HEK293 (cell line): ENCODE data around the gene C4orf50.

ENCODE experiments used
- KLF17 ChIP-seq: fragments of 450-650 bp; formaldehyde crosslinking; IDR thresholded peaks from 2 replicates; pipeline ENCODE4 v1.5.1; 2016; ENCODE audit warnings: missing biosample characterization, missing genetic modification characterization
- KLF7 ChIP-seq: fragments of 450-650 bp; formaldehyde crosslinking; IDR thresholded peaks from 2 replicates; pipeline ENCODE4 v1.5.1; 2016; ENCODE audit warnings: missing biosample characterization, missing genetic modification characterization, borderline replicate concordance
- PATZ1 ChIP-seq: fragments of 450-650 bp; formaldehyde crosslinking; IDR thresholded peaks from 2 replicates; pipeline ENCODE4 v1.5.1; 2016; ENCODE audit warnings: missing biosample characterization, missing genetic modification characterization
- PRDM10 ChIP-seq: fragments of 450-650 bp; formaldehyde crosslinking; IDR thresholded peaks from 2 replicates; pipeline ENCODE4 v1.5.1; 2016; ENCODE audit warnings: missing biosample characterization, missing genetic modification characterization
- SCRT1 ChIP-seq: fragments of 450-650 bp; formaldehyde crosslinking; IDR thresholded peaks from 2 replicates; pipeline ENCODE4 v1.5.1; 2016; ENCODE audit warnings: missing biosample characterization, missing genetic modification characterization, borderline replicate concordance
- WT1 ChIP-seq: fragments of 450-650 bp; formaldehyde crosslinking; IDR thresholded peaks from 2 replicates; pipeline ENCODE4 v1.5.1; 2016; ENCODE audit warnings: missing biosample characterization, missing genetic modification characterization
- ZBTB26 ChIP-seq: fragments of 450-650 bp; formaldehyde crosslinking; optimal IDR thresholded peaks from 2 replicates; pipeline ENCODE3; 2016; ENCODE audit warnings: missing biosample characterization, mild to moderate bottlenecking, missing genetic modification characterization
- ZNF146 ChIP-seq: fragments of 450-650 bp; formaldehyde crosslinking; IDR thresholded peaks from 2 replicates; pipeline ENCODE4 v1.5.1; 2016; ENCODE audit warnings: missing biosample characterization, missing genetic modification characterization
- ZNF16 ChIP-seq: fragments of 450-650 bp; formaldehyde crosslinking; IDR thresholded peaks from 2 replicates; pipeline ENCODE4 v1.5.1; 2016; ENCODE audit warnings: low read depth, missing biosample characterization, missing genetic modification characterization
- ZNF2 ChIP-seq: fragments of 450-650 bp; formaldehyde crosslinking; IDR thresholded peaks from 2 replicates; pipeline ENCODE4 v1.5.1; 2016; ENCODE audit warnings: missing biosample characterization, missing genetic modification characterization
- ZNF266 ChIP-seq: fragments of 450-650 bp; formaldehyde crosslinking; IDR thresholded peaks from 2 replicates; pipeline ENCODE4 v1.5.1; 2016; ENCODE audit warnings: missing biosample characterization, missing genetic modification characterization, low read depth
- ZNF391 ChIP-seq: fragments of 450-650 bp; formaldehyde crosslinking; IDR thresholded peaks from 2 replicates; pipeline ENCODE4 v1.5.1; 2016; ENCODE audit warnings: low read depth, missing biosample characterization, missing genetic modification characterization, borderline replicate concordance
- ZNF449 ChIP-seq: fragments of 450-650 bp; formaldehyde crosslinking; IDR thresholded peaks from 2 replicates; pipeline ENCODE4 v1.5.1; 2017; ENCODE audit warnings: missing biosample characterization, mild to moderate bottlenecking, missing genetic modification characterization, moderate library complexity
- ZNF558 ChIP-seq: fragments of 450-650 bp; formaldehyde crosslinking; IDR thresholded peaks from 2 replicates; pipeline ENCODE4 v1.5.1; 2016; ENCODE audit warnings: missing biosample characterization, missing genetic modification characterization
- ZNF571 ChIP-seq: fragments of 450-650 bp; formaldehyde crosslinking; IDR thresholded peaks from 2 replicates; pipeline ENCODE4 v1.5.0; 2017; ENCODE audit warnings: missing biosample characterization, missing genetic modification characterization
- ZNF596 ChIP-seq: fragments of 450-650 bp; IDR thresholded peaks from 2 replicates; pipeline ENCODE4 v1.5.0; 2018; ENCODE audit warnings: missing biosample characterization, mild to moderate bottlenecking, missing genetic modification characterization, moderate library complexity
- ZNF639 ChIP-seq: fragments of 450-650 bp; formaldehyde crosslinking; IDR thresholded peaks from 2 replicates; pipeline ENCODE4 v1.5.1; 2016; ENCODE audit warnings: missing biosample characterization, missing genetic modification characterization
- ZNF747 ChIP-seq: fragments of 450-650 bp; formaldehyde crosslinking; IDR thresholded peaks from 2 replicates; pipeline ENCODE4 v1.5.1; 2016; ENCODE audit warnings: missing biosample characterization, missing genetic modification characterization
- ZSCAN30 ChIP-seq: fragments of 450-650 bp; IDR thresholded peaks from 2 replicates; pipeline ENCODE4 v1.5.1; 2018; ENCODE audit warnings: missing biosample characterization, mild to moderate bottlenecking, missing genetic modification characterization, moderate library complexity

Gene C4orf50

GRCh38 chr4:5887361-5888221 lies 130.6 kb downstream of the C4orf50 start (continued):
- no peak for TF ChIP-seq ZNF639 (tag by site-specific recombination)
- no peak for TF ChIP-seq ZNF558 (tag by site-specific recombination)
- TF ChIP-seq ZBTB26 = peak; percentile 24
- no peak for TF ChIP-seq ZNF266 (tag by site-specific recombination)
- peak; percentile 82 for TF ChIP-seq KLF17
- no peak for TF ChIP-seq ZNF146 (tag by site-specific recombination)
- no peak for TF ChIP-seq SCRT1 (tag by site-specific recombination)
- TF ChIP-seq ZNF571 (tag by site-specific recombination) = no peak
- no peak for TF ChIP-seq ZNF16 (tag by site-specific recombination)
- no peak for TF ChIP-seq ZNF2 (tag by site-specific recombination)
- TF ChIP-seq ZNF391 (tag by site-specific recombination) = no peak
- peak; percentile 50; the same call in 1 of the 2 replicates for TF ChIP-seq PRDM10
- peak; percentile 47 for TF ChIP-seq PATZ1 (tag by site-specific recombination)
- TF ChIP-seq ZNF747 (tag by site-specific recombination) = no peak
- TF ChIP-seq WT1 (tag by site-specific recombination) = no peak
- TF ChIP-seq ZNF449 = no peak
- TF ChIP-seq ZSCAN30 (tag by site-specific recombination) = no peak
- TF ChIP-seq ZNF596 (tag by site-specific recombination) = no peak
- TF ChIP-seq KLF7 (tag by site-specific recombination) = 0 out of 2 replicates have a peak, but pooled peaks have one; percentile 30
